Gastrocnemius medialis (tissue), 4 donors: ENCODE data around the gene RBM18. TPM values are rescaled to one million over a fixed set of nuclear protein-coding genes. Genes with fewer than 3 reads are reported as not detected.

ENCODE experiments used
- ATAC-seq, 2 donors: fragments of 150-250 bp; one replicate each; pipeline ENCODE4 v1.9.1; 2016
- DNase-seq, 2 donors: peaks; one replicate each; pipeline ENCODE4 v3.0.0-alpha.2; 2019
- H3K27ac ChIP-seq, 4 donors: fragments of 200-600 bp; sonication (generic); 1 replicate in 1 of 4; 2 replicates in 3 of 4; pipeline ENCODE4 v1.5.1; 2016 to 2018; ENCODE audit warnings: mild to moderate bottlenecking in 2 of 4, moderate library complexity in 1 of 4
- H3K27me3 ChIP-seq, 3 donors: fragments of 200-600 bp; sonication (generic) in 2 of 3; 1 replicate in 1 of 3; 2 replicates in 2 of 3; pipeline versions ENCODE4 v1.5.1 to v1.6.0; 2016 to 2019; ENCODE audit warnings: mild to moderate bottlenecking in 1 of 3, moderate library complexity in 1 of 3
- H3K36me3 ChIP-seq, 2 donors: fragments of 200-600 bp; sonication (generic) in 1 of 2; one replicate each; pipeline ENCODE4 v1.5.1; 2017 to 2018
- H3K4me1 ChIP-seq, 2 donors: fragments of 200-600 bp; sonication (generic) in 1 of 2; one replicate each; pipeline ENCODE4 v1.5.1; 2016 to 2017; ENCODE audit warnings: mild to moderate bottlenecking in 2 of 2
- H3K4me3 ChIP-seq, 4 donors: fragments of 200-600 bp; sonication (generic) in 3 of 4; 1 replicate in 1 of 4; 2 replicates in 3 of 4; pipeline ENCODE4 v1.5.1; 2016 to 2019; ENCODE audit warnings: mild to moderate bottlenecking in 2 of 4
- H3K9me3 ChIP-seq, 3 donors: fragments of 200-600 bp; sonication (generic) in 2 of 3; 1 replicate in 1 of 3; 2 replicates in 2 of 3; pipeline ENCODE4 v1.5.1; 2016 to 2019
- CTCF ChIP-seq, 5 experiments: fragments of 450-650 bp in 3 of 5; fragments of 200-600 bp in 2 of 5; sonication (generic) in 2 of 5; IDR thresholded peaks in 4 of 5; conservative IDR thresholded peaks in 1 of 5; 1 replicate in 4 of 5; 2 replicates in 1 of 5; pipeline ENCODE4 v1.5.1; 2016 to 2019; ENCODE audit warnings: antibody characterized with exemption in 5 of 5, mild to moderate bottlenecking in 3 of 5, moderate library complexity in 3 of 5
- POLR2A ChIP-seq, 2 donors: fragments of 450-650 bp; IDR thresholded peaks; one replicate each; pipeline ENCODE4 v1.6.1; 2017; ENCODE audit warnings: antibody characterized with exemption in 2 of 2, mild to moderate bottlenecking in 2 of 2, moderate library complexity in 2 of 2
- in situ Hi-C, 4 donors: fragments of 200-750 bp; cut with MboI; loops; one replicate each; pipeline versions ENCODE4 v1.15.0 to v1.8.0; 2017; ENCODE audit warnings: low sequenced_read_pairs in 4 of 4
- intact Hi-C: fragments of 100-400 bp; cut with DNase I; formaldehyde crosslinking; loops from one replicate; pipeline ENCODE4 v1.15.1; 2023; ENCODE audit warnings: low total_unique reads
- total RNA-seq, 4 donors: library from RNA; depleted of rRNA; stranded (reverse); fragments of >200 nt; gene quantifications; one replicate each; pipeline versions ENCODE4 v1.1.0 to v1.2.3, GENCODE V29; 2016

The RBM18 gene
- 10 to 100 TPM; 10.6 to 26.6 (median 21.8) TPM for total RNA-seq

GRCh38 chr9:122264360-122265148, at the start of gene RBM18, which contains the start of gene MRRF:
TSS of gene RBM18 (minus strand) at chr9:122264840. CDS start at chr9:122261492, 3,348 bp downstream.
TSS of gene MRRF (plus strand) at chr9:122264882. CDS start at chr9:122270892, 6,010 bp downstream.
- Histone ChIP-seq H3K27ac (peak within 1 kb of the TSS; percentile 92 to 100 (median 98)), H3K27me3 (no peaks in the 10 kb centered on the region), H3K9me3 (no peaks in the 10 kb centered on the region), H3K4me3 (peak within 1 kb of the TSS; percentile 66 to 95 (median 86)), H3K4me1 (peaks cover 42 to 47% of the 10 kb centered on the region in 2 donors), H3K36me3 (peaks cover 0 to 17% of the 10 kb centered on the region in 2 donors)
- ATAC-seq, result peak; percentile 87 to 94
- intact Hi-C loops (loop anchor here (1.0 to 10.0 kb wide), 5 partner anchors 82 to 520 kb away; partner anchors contain the start of genes MORN5, NDUFA8 and TTLL11), in situ Hi-C loops (no loop called here)
- TF ChIP-seq POLR2A (IDR thresholded peaks at IDR 0.05), result peak; percentile 73 to 77
- peak in 1 of 5 experiments; percentile 39 for TF ChIP-seq CTCF (IDR thresholded peaks at IDR 0.05 in 4 of 5, conservative IDR thresholded peaks at IDR 0.05 in 1 of 5)
- DNase-seq, result peak; percentile 82 to 89

DNA sequence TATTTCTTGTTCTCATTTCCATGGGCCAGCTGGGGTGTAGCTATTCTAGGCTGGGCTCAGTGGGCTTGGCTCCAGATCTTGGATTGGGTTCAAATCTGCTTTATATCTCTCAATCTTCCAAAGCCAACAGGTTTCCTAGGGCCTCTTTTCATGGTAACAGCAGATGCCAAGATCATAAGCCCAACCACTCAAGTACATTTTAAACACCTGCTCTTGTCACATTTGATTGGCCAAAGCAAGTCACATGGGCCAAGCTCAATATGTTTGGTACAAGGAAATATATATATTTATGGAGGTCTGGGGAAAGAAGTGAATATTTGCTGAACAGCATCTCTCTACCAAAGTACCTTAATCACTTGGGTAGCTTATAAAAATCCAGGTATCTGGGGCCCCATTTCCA, 49.5 kb upstream of the RBM18 start:
- in situ Hi-C loops, result no loop called here
- Histone ChIP-seq H3K27me3 (no peaks in the 10 kb centered on the region), H3K36me3 (peaks cover 0 to 34% of the 10 kb centered on the region in 2 donors), H3K4me1 (no peaks in the 10 kb centered on the region), H3K9me3 (no peaks in the 10 kb centered on the region), H3K4me3 (no peak overlapping the region), H3K27ac (no peak overlapping the region)
- TF ChIP-seq POLR2A (IDR thresholded peaks at IDR 0.05) (no peak), CTCF (IDR thresholded peaks at IDR 0.05 in 4 of 5, conservative IDR thresholded peaks at IDR 0.05 in 1 of 5) (no peak)
- DNase-seq (no peak), ATAC-seq (no peak)
- intact Hi-C loops, result no loop called here

DNA sequence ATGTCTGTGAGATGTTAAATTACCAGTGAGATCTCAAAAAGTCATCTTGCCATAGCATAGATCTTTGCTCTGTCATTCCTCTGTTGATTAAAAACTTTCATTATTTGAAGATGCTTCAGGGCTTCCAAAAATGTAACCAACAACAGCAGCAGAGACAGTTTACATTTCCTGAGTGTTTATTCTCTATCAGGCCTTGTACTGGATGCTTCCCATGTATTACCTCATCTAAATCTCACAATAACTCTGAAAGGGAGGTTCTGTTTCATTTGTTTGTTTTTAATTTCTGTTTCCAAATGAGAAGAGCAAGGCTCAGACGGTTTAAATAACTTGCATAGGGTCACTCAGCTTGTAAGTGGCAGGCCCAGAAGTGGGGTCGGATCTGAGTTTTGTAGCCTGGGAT, 45.2 kb upstream of the RBM18 start:
- no peak for TF ChIP-seq CTCF (IDR thresholded peaks at IDR 0.05 in 4 of 5, conservative IDR thresholded peaks at IDR 0.05 in 1 of 5)
- no peak for TF ChIP-seq POLR2A (IDR thresholded peaks at IDR 0.05)
- Histone ChIP-seq H3K9me3 (no peaks in the 10 kb centered on the region), H3K36me3 (peaks cover 0 to 36% of the 10 kb centered on the region in 2 donors), H3K4me3 (no peak overlapping the region), H3K27me3 (no peaks in the 10 kb centered on the region), H3K27ac (no peak overlapping the region), H3K4me1 (no peaks in the 10 kb centered on the region)
- no peak for DNase-seq
- in situ Hi-C loops (no loop called here), intact Hi-C loops (no loop called here)
- ATAC-seq, result no peak

DNA sequence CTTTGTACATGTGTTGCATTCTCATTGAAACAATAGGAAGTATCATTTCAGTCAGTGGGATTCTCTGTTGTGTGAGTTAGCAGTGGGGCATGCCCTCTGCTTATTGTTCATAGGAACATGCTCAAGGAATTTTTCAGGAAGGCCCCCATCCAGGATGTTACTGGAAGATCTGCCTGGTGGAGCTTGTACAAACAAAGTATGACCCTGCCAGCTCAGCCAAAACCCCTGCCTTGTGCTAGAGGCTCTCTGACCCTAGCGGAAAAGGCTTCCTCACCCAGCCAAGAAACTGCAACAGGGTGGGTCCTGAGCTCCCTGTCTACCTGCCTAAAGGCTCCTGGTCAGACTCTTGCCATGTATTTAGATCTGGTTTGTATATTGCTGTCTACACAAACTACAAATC, 43.3 kb upstream of the RBM18 start:
- peak overlapping the region in 2 of 4 donors; percentile 0 to 43 for H3K27ac ChIP-seq
- DNase-seq (no peak), ATAC-seq (peak in 1 of 2 donors; percentile 69)
- intact Hi-C loops (no loop called here), in situ Hi-C loops (no loop called here)
- H3K36me3 ChIP-seq, result peaks cover 0 to 17% of the 10 kb centered on the region in 2 donors
- TF ChIP-seq POLR2A (IDR thresholded peaks at IDR 0.05), result no peak
- peaks cover 8 to 9% of the 10 kb centered on the region in 2 donors for H3K4me1 ChIP-seq
- H3K4me3 ChIP-seq, result no peak overlapping the region
- H3K9me3 ChIP-seq, result no peaks in the 10 kb centered on the region
- no peaks in the 10 kb centered on the region for H3K27me3 ChIP-seq

DNA sequence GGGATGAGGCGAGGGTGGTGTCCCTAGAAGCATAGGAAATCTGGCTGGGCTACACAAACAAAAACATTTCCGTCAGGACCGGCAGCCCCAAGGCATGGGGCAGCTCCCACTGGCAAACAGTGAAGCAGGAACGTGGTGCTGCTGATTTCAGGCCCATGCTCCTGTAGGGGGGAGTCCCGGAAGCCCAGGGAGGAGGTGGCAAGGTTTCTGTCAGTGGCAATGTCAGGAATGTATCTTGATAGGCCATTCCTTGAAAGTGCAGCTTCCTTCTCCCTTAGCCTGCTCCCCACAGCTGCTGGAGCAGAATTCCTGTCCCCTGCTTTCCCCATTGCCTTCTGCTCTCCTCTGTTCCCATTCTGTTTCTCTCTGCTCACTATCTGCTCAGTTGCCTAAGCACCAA, 42.4 kb upstream of the RBM18 start:
- H3K27me3 ChIP-seq, result no peaks in the 10 kb centered on the region
- H3K4me3 ChIP-seq, result no peak overlapping the region
- peak overlapping the region; percentile 0 to 43 (median 30) for H3K27ac ChIP-seq
- intact Hi-C loops, result no loop called here
- no peaks in the 10 kb centered on the region for H3K9me3 ChIP-seq
- H3K4me1 ChIP-seq, result peaks cover 8 to 9% of the 10 kb centered on the region in 2 donors
- ATAC-seq (peak; percentile 23 to 41), DNase-seq (no peak)
- peaks cover 0 to 22% of the 10 kb centered on the region in 2 donors for H3K36me3 ChIP-seq
- in situ Hi-C loops, result no loop called here
- TF ChIP-seq CTCF (IDR thresholded peaks at IDR 0.05 in 4 of 5, conservative IDR thresholded peaks at IDR 0.05 in 1 of 5), result no peak
- no peak for TF ChIP-seq POLR2A (IDR thresholded peaks at IDR 0.05)
